HepG2 (cell line): ENCODE data around the gene SLC4A2. TPM values are rescaled to one million over a fixed set of nuclear protein-coding genes. Genes with fewer than 3 reads are reported as not detected.

Experiments used
- CEBPZ ChIP-seq: IDR thresholded peaks from 2 replicates; pipeline ENCODE4 v1.6.1; 2012; ENCODE audit warnings: low read length, improper control_type of control experiment
- DDIT3 ChIP-seq: sonication (generic); formaldehyde crosslinking; IDR thresholded peaks from 2 replicates; pipeline ENCODE4 v1.4.0; 2020; ENCODE audit warnings: mild to moderate bottlenecking, missing genetic modification reagents
- DMAP1 ChIP-seq: IDR thresholded peaks from 2 replicates; pipeline ENCODE4 v1.6.1; 2016
- PAXIP1 ChIP-seq: sonication (generic); formaldehyde crosslinking; conservative IDR thresholded peaks from 2 replicates; pipeline ENCODE4 v1.4.0; 2020; ENCODE audit warnings: mild to moderate bottlenecking, missing genetic modification reagents, moderate library complexity
- PPARG ChIP-seq: conservative IDR thresholded peaks from 2 replicates; pipeline ENCODE4 v1.6.1; 2016; ENCODE audit warnings: missing biosample characterization, missing genetic modification reagents
- ZBTB26 ChIP-seq: IDR thresholded peaks from 2 replicates; pipeline ENCODE4 v1.6.1; 2016; ENCODE audit warnings: missing compliant biosample characterization, missing genetic modification reagents, borderline replicate concordance
- ZFP1 ChIP-seq: IDR thresholded peaks from 2 replicates; pipeline ENCODE4 v1.6.1; 2016
- ZNF280B ChIP-seq: sonication (generic); formaldehyde crosslinking; IDR thresholded peaks from 2 replicates; pipeline ENCODE4 v1.5.0; 2020; ENCODE audit warnings: missing genetic modification reagents, mild to moderate bottlenecking, borderline replicate concordance
- ZNF331 ChIP-seq: sonication (generic); formaldehyde crosslinking; IDR thresholded peaks from 2 replicates; pipeline ENCODE4 v1.4.0; 2020; ENCODE audit warnings: missing genetic modification reagents
- ZNF382 ChIP-seq: sonication (generic); formaldehyde crosslinking; IDR thresholded peaks from 2 replicates; pipeline ENCODE4 v1.5.0; 2020; ENCODE audit warnings: missing genetic modification reagents, mild to moderate bottlenecking, borderline replicate concordance
- ZNF740 ChIP-seq: sonication (generic); formaldehyde crosslinking; IDR thresholded peaks from 2 replicates; pipeline ENCODE4 v1.4.0; 2020; ENCODE audit warnings: missing genetic modification reagents
- ZNF746 ChIP-seq: sonication (generic); formaldehyde crosslinking; IDR thresholded peaks from 2 replicates; pipeline ENCODE4 v1.8.0; 2022; ENCODE audit warnings: mild to moderate bottlenecking, missing genetic modification reagents
- ZNF788 ChIP-seq: sonication (generic); formaldehyde crosslinking; IDR thresholded peaks from 2 replicates; pipeline ENCODE4 v1.5.0; 2020; ENCODE audit warnings: mild to moderate bottlenecking, missing genetic modification reagents, borderline replicate concordance
- ZSCAN21 ChIP-seq: sonication (generic); formaldehyde crosslinking; IDR thresholded peaks from 2 replicates; pipeline ENCODE4 v1.8.0; 2022; ENCODE audit warnings: mild to moderate bottlenecking, missing genetic modification reagents, moderate library complexity, borderline replicate concordance
- ZUFSP ChIP-seq: sonication (generic); formaldehyde crosslinking; IDR thresholded peaks from 2 replicates; pipeline ENCODE4 v1.9.0; 2021; ENCODE audit warnings: missing genetic modification reagents, mild to moderate bottlenecking, borderline replicate concordance
- polyA plus RNA-seq, 8 experiments: library from polyadenylated mRNA; depleted of rRNA in 3 of 8; stranded (reverse) in 7 of 8; unstranded in 1 of 8; fragments of >200 nt; fragmentation: Illumina TruSeq in 4 of 8; extraction: Trizol in 4 of 8; gene quantifications; 2 replicates each; pipeline versions ENCODE4 v1.2.1 to v1.2.3, GENCODE V29; 2011 to 2016; ENCODE audit warnings: low read depth in 4 of 8, missing spikeins in 1 of 8, mixed read lengths in 1 of 8; ENCODE audit not compliant: insufficient read depth in 1 of 8
- total RNA-seq, 5 experiments: library from RNA; depleted of rRNA; stranded (reverse); fragments of >200 nt; fragmentation: Illumina TruSeq; extraction: Trizol; gene quantifications; 2 replicates each; pipeline ENCODE4 v1.2.3, GENCODE V29; 2016; ENCODE audit warnings: low read depth in 1 of 5

SLC4A2 gene
- total and polyA plus RNA-seq, 2 of the 13 experiments (the other 11 are each of a cell fraction or from before 2014, with no cell fraction given), result 51.9 to 73.4 TPM

GRCh38 chr7:151085691-151086620 lies 26.6 kb downstream of the SLC4A2 start, which contains the start of gene AGAP3 (continued):
- 0 out of 2 replicates have a peak, but pooled peaks have one; percentile 73 for TF ChIP-seq ZNF280B
- peak; percentile 46 for TF ChIP-seq PAXIP1
- no peak for TF ChIP-seq ZNF382 (CRISPR knock-in tag)
- peak; percentile 83 for TF ChIP-seq ZSCAN21 (CRISPR knock-in tag)
- no peak for TF ChIP-seq DDIT3 (CRISPR knock-in tag)
- TF ChIP-seq ZBTB26, result no peak; the same call in 1 of the 2 replicates
- no peak for TF ChIP-seq CEBPZ
- TF ChIP-seq ZNF331 (CRISPR knock-in tag), result 0 out of 2 replicates have a peak, but pooled peaks have one; percentile 36
- TF ChIP-seq ZNF788 (CRISPR knock-in tag), result peak; percentile 87
- 0 out of 2 replicates have a peak, but pooled peaks have one; percentile 44 for TF ChIP-seq ZNF740
- TF ChIP-seq DMAP1 (CRISPR knock-in tag), result peak; percentile 70; the same call in 1 of the 2 replicates
- TF ChIP-seq ZFP1 (CRISPR knock-in tag), result no peak
- peak; percentile 60; the same call in 1 of the 2 replicates for TF ChIP-seq ZNF746
- TF ChIP-seq ZUFSP, result no peak
- TF ChIP-seq PPARG, result no peak
